Epithelial cell of esophagus (primary cell): ENCODE results near the gene TBCEL.
A peak's percentile ranks its signal among the peaks of the same experiment; 100 is the strongest.

Source experiments
- DNase-seq: peaks from one replicate; pipeline ENCODE4 v3.0.0; 2010; ENCODE audit warnings: low read depth
- H3K4me3 ChIP-seq: 2 replicates; pipeline ENCODE4 v1.5.1; 2011; ENCODE audit warnings: mild to moderate bottlenecking, low read length, control low read depth
- TF ChIP-seq, protein P1 (sequence below): IDR thresholded peaks from 2 replicates; pipeline ENCODE4 v1.5.1; 2011; ENCODE audit warnings: low read depth, mild to moderate bottlenecking, low read length, control low read depth, inconsistent platforms; ENCODE audit not compliant: insufficient read depth; ENCODE audit errors: missing control alignments

The TBCEL gene

GRCh38 chr11:121063728-121064127, 39.8 kb downstream of the TBCEL start:
- TF ChIP-seq, protein P1, sequence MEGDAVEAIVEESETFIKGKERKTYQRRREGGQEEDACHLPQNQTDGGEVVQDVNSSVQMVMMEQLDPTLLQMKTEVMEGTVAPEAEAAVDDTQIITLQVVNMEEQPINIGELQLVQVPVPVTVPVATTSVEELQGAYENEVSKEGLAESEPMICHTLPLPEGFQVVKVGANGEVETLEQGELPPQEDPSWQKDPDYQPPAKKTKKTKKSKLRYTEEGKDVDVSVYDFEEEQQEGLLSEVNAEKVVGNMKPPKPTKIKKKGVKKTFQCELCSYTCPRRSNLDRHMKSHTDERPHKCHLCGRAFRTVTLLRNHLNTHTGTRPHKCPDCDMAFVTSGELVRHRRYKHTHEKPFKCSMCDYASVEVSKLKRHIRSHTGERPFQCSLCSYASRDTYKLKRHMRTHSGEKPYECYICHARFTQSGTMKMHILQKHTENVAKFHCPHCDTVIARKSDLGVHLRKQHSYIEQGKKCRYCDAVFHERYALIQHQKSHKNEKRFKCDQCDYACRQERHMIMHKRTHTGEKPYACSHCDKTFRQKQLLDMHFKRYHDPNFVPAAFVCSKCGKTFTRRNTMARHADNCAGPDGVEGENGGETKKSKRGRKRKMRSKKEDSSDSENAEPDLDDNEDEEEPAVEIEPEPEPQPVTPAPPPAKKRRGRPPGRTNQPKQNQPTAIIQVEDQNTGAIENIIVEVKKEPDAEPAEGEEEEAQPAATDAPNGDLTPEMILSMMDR: peak; percentile 46
- peak; percentile 14 for DNase-seq
- H3K4me3 ChIP-seq: no peak overlapping the region

DNA sequence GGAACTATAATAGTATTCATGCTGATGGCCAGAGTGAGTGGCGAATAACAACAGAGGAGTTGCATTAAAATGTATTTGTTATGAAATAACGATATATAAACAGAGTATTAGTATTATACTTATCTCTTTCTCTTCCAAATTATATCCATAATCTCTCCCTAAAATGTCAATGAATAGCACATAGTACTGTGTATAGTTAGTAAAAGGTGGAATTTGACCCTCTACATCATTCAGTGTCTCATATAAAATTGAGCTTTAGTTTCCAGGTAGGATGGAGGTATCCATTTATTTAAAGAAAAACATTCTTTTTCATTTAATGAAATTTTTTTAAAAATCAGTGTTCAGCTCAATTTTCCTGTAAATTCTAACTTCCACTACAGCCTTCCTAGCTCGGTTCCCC, 42.7 kb downstream of the TBCEL start:
- TF ChIP-seq, protein P1: no peak
- H3K4me3 ChIP-seq: no peak overlapping the region
- no peak for DNase-seq

DNA sequence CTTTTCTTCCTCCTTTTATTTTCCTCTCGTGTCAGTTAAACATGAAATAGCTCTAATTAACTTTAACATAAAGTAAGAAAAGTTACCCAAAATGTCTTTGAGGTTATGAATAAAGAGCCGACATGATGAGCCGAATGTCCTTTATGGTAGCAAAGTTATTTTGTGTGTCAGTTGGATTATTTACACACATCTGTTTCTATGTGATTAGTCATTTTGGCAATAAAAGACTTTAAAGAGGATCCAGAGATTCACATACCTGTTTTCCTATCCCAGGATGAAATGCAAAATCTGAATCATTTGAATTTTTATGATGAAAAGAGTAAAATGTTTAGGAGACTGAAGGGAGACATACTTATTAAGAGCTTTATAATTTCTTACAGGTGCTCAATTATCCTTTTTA, 43.1 kb downstream of the TBCEL start:
- DNase-seq: no peak

DNA sequence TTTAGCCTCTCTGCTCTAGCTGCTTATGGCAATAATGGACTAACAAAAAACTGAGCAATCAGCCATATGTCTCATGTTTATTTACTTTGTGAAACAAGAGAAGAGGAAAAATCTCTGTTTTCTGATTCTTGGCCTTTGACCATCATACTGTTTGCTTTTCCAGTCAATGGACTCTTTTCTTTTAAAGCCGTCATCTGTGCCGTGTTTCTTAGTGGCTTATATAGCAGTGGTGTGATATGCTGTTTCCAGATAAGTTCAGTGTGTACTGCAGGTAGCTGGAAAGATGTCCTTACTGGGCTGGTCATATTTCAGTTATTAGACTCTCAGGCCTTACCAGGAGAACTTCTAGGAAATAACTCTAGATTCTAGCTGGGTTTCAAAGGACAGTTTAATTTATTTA, 43.6 kb downstream of the TBCEL start:
- no peak for DNase-seq
- no peak overlapping the region for H3K4me3 ChIP-seq
- TF ChIP-seq, protein P1: no peak

More for the DNA sequence above, 43.1 kb downstream of the TBCEL start:
- H3K4me3 ChIP-seq: no peak overlapping the region
- TF ChIP-seq, protein P1: no peak

- TF ChIP-seq, protein P1: no peak
- DNase-seq: no peak
- no peak overlapping the region for H3K4me3 ChIP-seq
Observed at GRCh38 chr11:121067962-121068647, 44.2 kb downstream of the TBCEL start.

- no peak for DNase-seq
- TF ChIP-seq, protein P1: no peak
- no peak overlapping the region for H3K4me3 ChIP-seq
Observed at GRCh38 chr11:121068787-121069186, 44.9 kb downstream of the TBCEL start.
